Ecto neural progenitor cell (in vitro differentiated cells): ENCODE data around the gene YPEL4.
A peak's percentile ranks its signal among the peaks of the same experiment; 100 is the strongest.

Experiments used
- DNase-seq: peaks from one replicate; pipeline ENCODE4 v3.0.0-alpha.2; 2018; ENCODE audit warnings: low spot score

The YPEL4 gene

GRCh38 chr11:57650739-57651090, 1.0 kb upstream of the YPEL4 start:
- no peak for DNase-seq

GRCh38 chr11:57648801-57649735, 644 bp downstream of the YPEL4 start:
- peak; percentile 69 for DNase-seq

GRCh38 chr11:57647960-57648800, 1.5 kb downstream of the YPEL4 start:
- DNase-seq: peak; percentile 57

- peak; percentile 55 for DNase-seq
These were observed 2.3 kb downstream of the YPEL4 start for GRCh38 chr11:57647372-57647771.

GRCh38 chr11:57646799-57647303, 2.9 kb downstream of the YPEL4 start:
- DNase-seq: peak; percentile 53

- DNase-seq: no peak
These were observed 3.4 kb downstream of the YPEL4 start for GRCh38 chr11:57646194-57646798.

- DNase-seq: no peak
These were observed 4.0 kb downstream of the YPEL4 start for GRCh38 chr11:57645689-57646085.

- DNase-seq: peak; percentile 88
These were observed 4.7 kb downstream of the YPEL4 start for GRCh38 chr11:57644748-57645688.

- no peak for DNase-seq
These were observed 5.9 kb downstream of the YPEL4 start for GRCh38 chr11:57643802-57644201.

GRCh38 chr11:57641011-57641807, 8.5 kb downstream of the YPEL4 start:
- DNase-seq: peak; percentile 62

- no peak for DNase-seq
These were observed 9.5 kb downstream of the YPEL4 start for GRCh38 chr11:57640068-57640800.

GRCh38 chr11:57639321-57640067, 10.2 kb downstream of the YPEL4 start:
- peak; percentile 98 for DNase-seq

- no peak for DNase-seq
These were observed 10.8 kb downstream of the YPEL4 start for GRCh38 chr11:57638811-57639320.

- DNase-seq: peak; percentile 94
These were observed 11.5 kb downstream of the YPEL4 start for GRCh38 chr11:57638005-57638781.

- DNase-seq: peak; percentile 89
These were observed 12.1 kb downstream of the YPEL4 start for GRCh38 chr11:57637626-57638004.

GRCh38 chr11:57635246-57635645, 14.5 kb downstream of the YPEL4 start:
- no peak for DNase-seq

- DNase-seq: no peak
These were observed 15.4 kb downstream of the YPEL4 start for GRCh38 chr11:57634311-57634710.
